CD4-positive, alpha-beta T cell treated with Interleukin-4 for 4 hours (primary cell): ENCODE results near the gene NR2F1-AS1.
"Not testable (repeated sequence)": the region's sequence is repeated elsewhere in the genome, so short reads cannot be mapped to it uniquely, and the experiment has no call there.

Experiments
- DNase-seq: peaks from one replicate; pipeline ENCODE4 v3.0.0-alpha.2; 2020

NR2F1-AS1 gene

DNA sequence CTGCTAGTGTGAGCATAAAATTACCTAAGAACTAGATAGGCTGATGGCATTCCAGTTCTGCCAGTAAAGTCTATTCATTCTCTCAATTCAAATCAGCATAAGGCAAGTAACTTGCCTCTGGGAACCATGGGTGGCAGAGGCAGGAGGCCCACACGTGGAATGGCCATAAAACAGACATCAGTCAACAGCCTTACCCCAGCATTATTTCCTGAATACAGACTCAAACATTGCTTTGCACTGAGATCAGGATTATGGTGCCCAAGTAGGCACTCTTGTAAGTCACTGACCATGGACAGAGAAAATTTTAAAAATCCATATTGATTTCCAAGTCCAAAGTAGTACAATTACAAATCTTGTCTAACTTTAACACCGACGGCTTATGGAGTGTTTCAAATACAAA lies 157.7 kb downstream of the NR2F1-AS1 start:
- DNase-seq: no peak

DNA sequence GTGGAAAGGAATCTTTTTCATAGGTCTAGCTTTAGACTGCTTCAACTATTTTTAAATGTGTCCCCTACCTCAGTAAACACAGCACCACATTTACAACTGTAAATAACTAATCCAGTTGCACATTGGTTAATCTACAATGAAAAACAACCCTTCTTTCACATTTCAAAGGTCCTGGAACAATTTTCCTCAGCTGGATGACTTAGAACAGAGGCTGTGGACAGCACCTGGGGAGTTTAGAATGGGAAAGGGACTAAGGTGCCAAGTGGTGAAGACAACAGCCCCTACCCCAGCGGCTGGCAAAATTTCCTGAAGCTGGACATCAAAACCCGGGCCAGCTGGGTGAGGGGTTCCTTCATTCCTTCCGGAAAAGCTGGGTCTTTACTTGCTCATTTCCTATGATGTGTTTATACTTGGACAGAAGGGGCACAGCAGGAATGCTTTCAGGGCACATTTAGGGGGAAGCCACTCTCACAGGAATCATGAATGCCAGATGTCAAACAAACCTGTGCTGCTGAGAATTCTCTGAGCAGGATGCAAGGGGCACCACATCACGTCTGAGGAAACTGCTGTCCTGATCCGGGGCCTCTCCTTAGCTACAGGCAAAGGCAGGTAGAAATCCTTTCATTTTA lies 158.3 kb downstream of the NR2F1-AS1 start:
- DNase-seq: no peak

DNA sequence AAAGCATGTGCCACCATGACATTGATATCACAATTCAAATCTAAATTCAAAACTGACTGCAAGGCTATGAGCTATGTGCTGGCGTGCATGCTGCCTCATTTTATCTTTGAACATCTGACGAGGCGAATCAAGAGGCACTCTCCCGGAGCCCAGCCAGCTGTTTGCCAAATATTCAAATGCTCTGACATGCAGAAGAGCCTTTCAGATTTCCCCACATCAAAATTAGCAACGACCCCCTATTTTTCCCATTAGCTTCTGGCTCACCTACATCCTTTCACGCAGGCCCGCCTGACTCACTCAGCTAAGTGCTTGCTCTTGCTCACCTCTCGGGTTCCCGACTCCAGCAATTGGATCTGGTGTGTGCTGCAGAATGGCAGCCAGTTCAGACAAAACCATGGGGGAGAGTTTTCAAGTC lies 159.0 kb downstream of the NR2F1-AS1 start:
- DNase-seq: no peak

DNA sequence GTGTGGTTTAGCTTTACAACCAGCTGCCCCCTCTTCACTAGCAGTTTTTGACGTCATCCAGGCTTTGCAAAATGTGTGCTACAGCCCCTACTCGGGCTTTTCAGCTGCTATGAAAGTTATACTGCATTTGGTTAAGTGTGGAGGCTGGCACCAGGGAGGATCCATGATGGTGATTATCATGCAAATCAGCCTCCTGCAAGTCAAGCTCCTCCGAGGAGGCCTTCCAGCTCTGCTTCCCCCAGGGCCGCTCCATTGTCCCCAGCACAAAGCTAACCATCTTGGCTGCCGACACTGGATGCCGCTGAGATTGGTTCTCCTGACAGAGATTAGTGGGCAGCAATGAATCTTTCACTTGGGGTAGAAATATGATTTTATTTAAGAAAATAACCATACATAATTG lies 159.6 kb downstream of the NR2F1-AS1 start:
- no peak for DNase-seq

DNA sequence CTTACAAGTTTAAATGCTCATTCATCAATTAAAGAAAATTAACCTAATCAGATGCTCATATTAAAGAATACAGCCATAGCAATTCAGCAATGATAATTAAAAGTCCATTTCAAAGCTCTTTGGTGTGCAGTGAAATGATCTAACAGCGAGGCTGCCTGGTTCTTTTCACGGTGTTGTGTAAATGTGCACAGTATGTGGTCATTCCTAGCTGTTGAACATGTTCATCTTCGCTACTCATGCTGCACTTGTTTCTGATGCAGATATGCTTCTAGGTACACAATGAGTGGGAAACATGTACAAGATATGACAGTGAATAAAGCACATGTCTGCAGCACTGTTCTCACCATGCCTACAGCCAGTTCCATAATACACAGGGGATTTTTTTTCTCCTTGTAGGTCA lies 163.5 kb downstream of the NR2F1-AS1 start:
- DNase-seq: no peak

DNA sequence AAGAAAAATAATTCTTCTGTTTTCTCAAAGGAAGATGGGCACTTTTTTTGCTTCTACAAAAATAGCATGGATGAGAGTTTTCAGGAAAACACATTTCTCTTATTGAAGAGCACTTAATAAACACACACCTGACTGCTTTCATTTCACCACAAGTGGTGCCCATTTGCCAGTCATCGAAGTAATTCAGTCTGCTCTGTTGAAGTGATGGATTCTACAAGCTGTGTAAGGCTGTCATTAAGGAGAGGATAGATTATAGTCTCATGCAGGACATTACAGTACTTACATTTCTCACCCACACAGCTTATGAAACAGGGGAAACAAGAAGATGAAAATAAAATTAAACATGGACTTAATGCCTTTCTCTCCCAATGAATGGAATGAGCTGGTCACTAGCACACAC lies 165.2 kb downstream of the NR2F1-AS1 start:
- DNase-seq: no peak

DNA sequence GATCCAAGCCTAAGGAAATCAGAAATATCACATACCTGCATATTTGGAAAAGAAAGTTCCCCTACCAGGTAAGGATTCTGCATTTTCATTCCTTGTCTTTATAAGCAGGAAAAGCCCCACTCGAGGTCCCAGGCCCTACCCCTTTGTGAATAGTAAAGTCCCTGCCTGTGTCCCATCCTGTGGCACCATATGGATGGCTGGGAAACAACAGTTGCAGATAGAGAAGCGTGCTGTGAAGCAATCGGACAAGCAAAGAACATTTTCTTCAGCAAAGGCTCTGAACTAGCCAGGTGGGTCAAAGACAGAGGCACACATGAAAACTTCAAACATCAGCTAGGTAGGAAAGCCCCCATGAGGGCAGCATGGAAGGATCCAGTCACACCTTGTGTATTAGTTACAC lies 169.3 kb downstream of the NR2F1-AS1 start:
- DNase-seq: no peak

DNA sequence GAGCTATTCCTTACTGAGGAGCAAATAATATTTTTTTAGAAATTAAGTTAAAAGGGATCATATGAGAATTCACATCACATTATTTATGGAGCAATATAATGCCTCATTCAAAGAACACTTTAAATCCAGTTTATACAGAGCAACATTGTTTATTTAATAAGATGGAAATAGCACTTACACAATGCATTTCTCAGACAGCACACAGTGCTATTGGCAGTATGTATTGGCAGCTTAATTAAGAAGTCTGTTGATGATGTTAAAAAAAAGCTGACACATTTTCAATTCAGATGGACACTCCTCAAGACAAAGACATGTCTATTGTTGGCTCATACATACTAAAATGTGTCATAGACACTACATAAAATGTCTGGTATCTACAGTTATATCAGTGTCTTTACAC lies 171.3 kb downstream of the NR2F1-AS1 start:
- DNase-seq: no peak

DNA sequence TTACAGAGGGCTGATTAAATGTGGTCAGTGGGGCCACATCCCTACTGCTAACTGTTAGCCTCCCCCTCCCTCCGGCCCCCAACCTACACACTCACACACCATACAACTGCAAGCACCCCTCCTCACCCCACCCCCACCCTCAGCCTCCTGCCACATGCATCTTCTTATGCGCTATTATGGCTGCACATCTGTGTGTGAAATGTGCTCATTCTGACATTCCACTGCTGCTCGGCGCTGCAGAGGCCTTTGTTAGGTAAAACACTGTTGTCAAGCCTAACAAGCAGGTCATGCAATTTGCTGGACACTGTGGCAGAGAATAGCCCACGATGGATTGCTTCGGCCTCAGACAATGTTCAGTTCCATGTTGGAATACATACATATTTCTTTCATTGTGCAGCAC lies 173.6 kb downstream of the NR2F1-AS1 start:
- no peak for DNase-seq

DNA sequence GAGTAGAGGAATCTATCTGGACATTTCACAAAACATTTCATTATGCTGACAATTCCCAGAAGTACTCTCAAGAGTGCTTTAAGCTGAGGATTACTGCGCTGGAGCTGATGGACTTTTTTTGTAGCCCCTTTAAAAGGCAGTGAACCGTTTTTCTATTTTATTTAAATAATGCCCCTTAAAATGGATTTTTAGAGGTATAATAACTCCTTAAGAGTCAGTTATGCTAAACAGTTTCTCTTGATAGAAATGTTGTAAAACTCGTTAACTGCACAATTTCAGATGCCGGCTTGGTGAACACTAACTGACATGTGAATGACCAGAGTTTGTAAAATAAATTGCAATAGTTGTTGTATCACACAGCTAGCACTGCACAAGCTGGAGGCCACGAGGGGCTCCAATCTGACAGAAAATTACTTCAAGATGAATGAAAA lies 174.0 kb downstream of the NR2F1-AS1 start:
- DNase-seq: no peak

DNA sequence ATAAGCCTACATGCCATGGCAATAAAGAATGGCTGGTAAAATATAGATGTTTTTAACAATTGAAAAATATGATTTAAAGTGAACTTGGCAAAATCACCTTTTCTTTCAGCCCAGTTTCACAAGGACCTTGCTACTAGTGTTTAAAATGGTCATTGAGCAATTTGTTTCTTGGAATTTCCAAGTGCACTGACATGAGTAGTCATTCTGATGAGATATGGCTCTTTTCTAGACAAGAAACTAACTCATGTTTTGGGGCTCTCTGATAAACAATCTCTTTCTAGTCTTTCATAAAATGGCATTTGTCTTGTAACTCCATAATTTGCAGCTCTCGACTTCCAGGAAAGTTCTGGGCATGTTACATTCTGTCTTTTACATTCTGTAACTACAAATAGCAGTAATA lies 176.8 kb downstream of the NR2F1-AS1 start:
- no peak for DNase-seq

DNA sequence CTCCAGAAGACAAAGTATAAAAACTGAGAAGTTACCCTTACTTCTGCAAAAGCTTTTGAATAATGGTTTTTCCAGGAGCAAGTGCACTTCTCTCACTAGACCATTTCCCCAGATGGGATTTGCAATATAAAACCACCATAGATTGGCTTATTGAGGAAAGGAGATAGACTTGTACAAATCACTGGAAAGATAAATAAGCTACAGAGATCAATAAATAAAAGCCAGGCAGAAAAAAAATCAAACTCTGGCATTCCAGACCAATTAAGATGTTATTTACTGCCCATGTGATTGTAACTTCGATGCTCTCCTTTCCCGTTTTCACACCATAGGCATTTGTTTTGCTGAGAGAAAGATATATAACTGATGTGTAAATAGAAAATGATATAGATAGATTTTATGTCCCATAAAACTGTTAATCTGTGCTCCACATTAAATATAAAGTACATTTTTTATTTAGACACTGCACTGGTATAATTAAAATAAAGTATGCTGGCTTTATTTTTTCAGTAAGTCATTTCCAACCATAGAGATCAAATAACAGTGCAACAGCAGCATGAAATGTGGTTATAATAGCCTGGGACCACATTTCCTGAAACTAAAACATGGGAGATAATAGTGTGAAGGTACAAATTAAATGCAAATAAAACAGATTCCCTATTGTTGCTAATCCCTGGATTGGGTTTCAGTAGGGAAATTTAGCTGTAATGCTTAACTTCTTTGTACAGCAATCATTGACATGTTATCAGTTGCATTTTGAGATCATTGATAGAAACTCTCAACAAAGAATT lies 177.7 kb downstream of the NR2F1-AS1 start:
- DNase-seq: no peak

DNA sequence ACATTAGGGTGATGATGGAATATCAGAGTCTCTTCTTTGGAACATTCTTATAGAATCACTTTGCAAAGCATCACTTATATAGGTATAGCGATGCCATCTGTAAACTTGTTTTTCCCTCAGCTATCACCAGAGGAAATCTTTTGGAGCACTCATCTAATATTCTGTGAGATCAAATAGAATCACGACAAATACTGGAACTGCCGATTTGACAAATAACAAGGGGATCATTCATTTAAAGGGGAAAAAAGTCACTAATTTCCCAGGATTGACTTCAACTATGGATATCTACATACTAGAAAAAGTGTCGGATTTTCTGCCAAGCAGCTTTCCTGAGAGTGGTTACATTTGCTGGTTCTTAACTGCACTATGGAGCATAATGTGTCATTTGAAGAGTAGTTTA lies 178.6 kb downstream of the NR2F1-AS1 start:
- no peak for DNase-seq

DNA sequence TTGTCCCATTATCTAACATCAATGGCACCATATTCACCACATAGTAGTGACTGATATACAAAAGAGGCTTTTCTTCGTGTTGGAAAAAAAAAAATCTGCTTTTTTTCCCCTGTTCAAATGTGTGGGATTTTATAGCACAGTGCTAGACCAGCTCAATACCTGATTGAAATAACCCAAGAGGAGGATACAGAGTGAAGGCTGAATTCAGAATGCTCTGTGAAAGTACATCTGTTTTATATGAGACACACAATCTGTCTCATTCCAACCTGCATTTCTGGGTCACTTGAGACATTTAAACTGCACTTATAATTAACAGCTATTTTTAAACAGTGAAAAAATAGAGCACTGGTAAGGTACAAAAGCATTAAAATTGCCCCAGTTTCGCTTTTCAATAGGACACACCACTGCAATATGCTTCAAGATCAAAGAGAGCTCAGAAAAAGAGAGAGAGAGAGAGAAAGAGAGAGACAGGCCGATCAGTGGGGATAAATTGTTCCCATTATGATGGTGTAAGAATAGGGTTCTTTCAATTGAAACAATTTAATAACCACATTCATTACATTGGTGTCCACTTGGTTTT lies 179.3 kb downstream of the NR2F1-AS1 start:
- no peak for DNase-seq

DNA sequence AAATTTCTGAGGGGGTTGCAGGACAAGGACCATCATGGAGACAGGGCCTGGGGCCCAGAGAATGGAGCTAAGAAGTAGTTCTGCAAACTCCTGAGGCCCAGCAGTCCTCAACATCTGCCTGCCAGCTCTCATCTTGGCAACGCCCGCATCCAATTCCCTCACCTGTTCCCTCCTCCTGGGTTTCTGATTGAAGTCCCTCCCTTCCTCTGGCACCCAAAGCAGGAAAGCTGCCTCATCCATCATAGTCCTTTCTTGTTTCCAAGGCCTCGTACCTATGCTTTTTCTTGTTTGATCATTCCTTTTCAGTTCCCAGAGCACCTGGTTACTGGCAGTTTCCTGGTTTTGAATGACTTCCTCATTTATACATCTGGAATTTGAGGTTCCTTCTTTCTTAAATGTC lies 181.3 kb downstream of the NR2F1-AS1 start:
- no peak for DNase-seq

DNA sequence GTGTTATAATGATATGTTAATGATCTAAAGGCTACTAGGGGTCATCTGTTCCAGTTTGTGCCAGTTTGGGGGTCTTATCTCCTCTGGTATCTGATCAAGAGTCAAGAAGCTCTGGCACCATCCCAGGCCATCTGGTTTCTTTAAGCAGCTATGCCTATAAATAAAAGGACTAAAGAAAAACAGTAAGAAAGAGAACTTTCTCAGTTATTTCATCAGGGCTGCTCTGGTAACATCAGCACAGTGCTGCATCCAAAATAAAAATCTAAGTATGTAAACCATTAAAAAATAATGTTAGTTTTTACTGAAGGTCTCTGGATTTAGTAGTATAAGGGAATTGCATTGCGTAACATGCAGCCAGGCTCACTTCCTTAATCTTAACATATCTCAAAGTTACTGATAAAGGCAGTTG lies 185.0 kb downstream of the NR2F1-AS1 start:
- no peak for DNase-seq

DNA sequence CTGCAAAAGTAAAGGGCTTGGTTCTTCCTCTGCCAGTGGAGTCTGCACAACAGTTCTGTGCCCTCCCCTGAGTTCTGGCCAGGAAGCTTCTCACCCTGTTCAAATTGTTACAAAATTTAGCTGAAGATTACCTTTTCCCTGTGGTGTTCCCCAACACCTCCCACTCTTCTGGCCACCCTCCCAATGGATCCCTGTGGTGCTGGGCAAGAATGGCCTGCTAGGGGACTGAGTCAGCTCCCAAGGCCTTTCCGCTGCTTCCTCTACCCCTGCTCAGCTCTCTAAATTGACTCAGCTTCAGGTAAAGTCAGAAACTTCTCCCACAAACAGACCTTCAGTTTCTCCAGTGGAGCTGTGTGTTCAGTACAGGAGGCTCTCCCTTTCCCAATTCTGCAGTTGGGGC lies 186.0 kb downstream of the NR2F1-AS1 start:
- no peak for DNase-seq

DNA sequence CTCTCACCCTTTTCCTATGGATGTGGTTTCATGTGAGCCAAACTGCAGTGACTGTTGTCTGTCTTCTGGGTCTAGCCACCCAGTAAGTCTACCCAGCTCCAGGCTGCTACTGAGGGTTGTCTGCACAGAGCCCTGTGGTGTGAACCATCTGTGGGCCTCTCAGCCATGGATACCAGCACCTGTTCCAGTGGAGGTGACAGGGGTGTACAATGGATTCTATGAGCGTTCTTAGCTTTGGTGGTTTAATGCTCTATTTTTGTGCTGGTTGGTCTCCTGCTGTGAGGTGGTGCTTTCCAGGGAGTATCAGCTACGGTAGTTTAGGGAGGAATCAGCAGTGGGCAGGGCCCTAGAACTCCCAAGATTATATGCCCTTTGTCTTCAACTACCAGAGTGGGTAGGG lies 186.7 kb downstream of the NR2F1-AS1 start:
- DNase-seq: no peak

DNA sequence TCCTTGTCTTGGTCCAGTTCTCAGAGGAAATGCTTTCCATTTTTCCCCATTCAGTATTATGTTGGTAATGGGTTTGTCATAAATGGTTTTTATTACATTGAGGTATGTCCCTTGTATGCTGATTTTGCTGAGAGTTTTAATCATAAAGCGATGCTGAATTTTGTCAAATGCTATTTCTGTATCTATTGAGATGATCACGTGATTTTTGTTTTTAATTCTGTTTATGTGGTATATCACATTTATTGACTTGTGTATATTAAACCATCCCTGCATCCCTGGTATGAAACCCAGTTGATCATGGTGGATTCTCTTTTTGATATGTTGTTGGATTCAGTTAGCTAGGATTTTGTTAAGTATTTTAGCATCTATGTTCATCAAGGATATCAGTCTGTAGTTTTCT lies 189.8 kb downstream of the NR2F1-AS1 start:
- DNase-seq: not testable (repeated sequence)

DNA sequence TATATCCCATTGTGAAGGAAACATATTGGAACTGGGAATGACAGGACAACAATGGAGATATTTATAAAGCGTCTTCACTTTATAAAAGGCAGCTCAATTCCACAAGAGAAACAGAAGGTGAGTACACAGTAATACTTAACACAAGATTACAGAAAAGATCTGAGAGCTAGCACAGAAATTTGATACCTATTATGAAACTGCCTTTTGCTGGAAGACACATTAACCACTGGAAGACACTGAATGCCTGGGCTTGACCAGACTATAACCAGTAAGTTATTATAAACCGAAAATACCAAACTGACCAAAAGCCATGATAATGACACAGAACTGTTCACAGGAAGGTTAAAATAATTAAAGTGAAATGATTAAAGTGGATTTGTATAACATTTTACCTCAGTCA lies 195.4 kb downstream of the NR2F1-AS1 start:
- DNase-seq: no peak

DNA sequence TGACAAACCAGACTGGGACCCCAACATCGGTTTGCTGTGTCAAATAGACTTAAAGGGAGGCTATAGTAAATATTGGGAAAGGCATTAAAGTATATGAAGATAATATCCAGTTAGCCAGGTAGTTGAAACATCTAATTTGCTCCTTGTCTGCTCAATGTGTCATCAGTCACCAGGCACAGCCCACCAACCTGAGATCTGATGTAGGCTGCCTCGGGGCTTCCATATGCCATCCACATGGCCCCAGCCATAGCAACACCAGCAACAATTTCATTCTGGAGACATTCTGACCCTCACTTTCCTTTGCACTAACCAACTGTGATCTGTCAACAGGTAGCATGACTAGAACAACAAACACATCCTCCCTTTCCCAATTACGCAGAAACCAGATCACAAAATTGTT lies 196.0 kb downstream of the NR2F1-AS1 start:
- DNase-seq: no peak

DNA sequence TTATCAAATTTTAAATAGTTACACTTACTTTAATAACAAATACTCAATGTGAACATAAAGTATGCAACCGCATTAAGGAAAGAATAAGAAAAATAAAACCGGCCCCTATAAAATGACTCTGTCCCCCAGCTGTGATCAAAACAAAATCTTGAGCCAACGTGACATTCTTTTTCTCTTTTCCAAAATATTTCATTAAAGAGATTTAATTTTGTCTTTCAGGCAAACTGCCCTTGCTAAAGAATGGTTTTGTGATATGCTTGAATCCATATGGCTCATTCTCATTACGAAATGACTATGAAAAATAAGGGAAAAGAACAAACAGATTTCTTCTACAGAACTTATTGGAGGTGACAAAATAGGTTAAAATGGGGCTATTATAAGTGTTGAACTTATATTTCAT lies 197.0 kb downstream of the NR2F1-AS1 start:
- DNase-seq: no peak

DNA sequence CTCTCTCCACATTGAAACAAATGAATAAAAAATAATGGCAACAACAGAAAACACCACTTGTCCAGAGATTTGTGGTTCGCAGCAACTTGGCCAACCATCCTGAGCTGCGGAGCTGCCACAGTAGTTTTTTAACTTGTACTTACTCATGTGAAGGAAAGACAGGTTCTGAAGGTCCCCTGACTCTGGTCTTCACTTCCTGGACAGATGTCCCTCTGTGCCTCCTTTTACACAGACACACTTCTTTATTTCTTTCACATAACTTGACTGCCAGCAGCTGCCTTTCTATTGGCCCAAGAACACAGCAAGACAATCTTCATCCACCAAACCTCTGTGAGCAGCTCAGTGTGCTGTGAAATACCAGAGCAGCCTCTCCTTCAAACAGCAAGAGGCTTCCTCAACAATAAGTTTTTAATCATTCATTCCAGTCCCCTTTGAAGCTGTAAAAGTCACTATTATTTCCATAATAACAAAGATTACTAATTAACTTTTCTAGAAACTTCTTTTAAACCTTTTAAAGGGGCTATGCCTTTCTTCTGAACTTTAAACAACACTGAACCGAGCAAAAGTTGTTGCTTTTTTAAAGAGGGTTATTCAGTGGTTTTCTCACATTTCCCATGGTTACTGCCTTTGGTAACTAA lies 198.7 kb downstream of the NR2F1-AS1 start:
- no peak for DNase-seq

DNA sequence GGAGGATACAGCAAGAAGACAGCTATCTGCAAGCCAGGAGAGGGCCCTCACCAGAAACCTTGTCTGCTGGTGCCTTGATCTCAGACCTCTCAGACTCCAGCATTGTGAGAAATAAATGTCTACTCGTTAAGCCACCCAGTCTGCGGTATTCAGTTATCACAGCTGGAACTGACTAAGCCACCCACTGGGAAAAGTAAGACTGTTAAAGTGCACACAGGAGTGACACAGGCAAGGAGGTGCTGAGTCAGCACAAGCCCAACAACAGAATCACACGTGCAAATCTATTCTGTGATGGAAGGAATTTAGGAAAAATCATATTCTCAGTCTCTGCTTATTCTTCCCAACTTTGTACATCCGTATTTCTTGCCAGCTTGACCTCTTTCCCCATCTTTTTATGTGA lies 200.0 kb downstream of the NR2F1-AS1 start:
- DNase-seq: no peak
